ENCODE data around the gene FLT1. TPM values are rescaled to one million over a fixed set of nuclear protein-coding genes. Genes with fewer than 3 reads are reported as not detected.

FLT1 gene
- total RNA-seq, 1 experiment from 2014 or later = 0.25 TPM

DNA sequence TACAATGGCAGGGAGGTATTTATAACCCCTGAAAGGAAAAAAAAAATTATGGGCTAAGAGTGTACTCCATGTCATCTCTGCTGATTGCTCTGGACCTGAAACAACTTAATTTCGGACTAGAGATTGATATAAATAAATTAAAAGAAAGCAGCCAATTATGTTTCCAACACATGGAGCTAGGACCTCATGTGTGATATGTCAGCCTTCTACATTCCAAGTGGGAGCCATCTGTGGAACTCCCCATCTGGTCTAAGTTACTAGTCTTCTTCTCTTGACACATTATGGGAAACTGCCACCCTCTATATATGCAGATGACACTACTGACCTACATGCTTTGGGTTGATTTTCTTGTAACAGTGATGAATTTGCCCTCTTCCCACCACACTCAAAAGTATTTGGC is 86.1 kb downstream of the FLT1 start:
- Histone ChIP-seq H3K4me1 (ENCODE audit: control insufficient read depth in 1 of 2, insufficient read depth in 2 of 2, low read length in 2 of 2) (no peaks in the 10 kb centered on the region), H3K9ac (ENCODE audit: low read length) (no peak overlapping the region), H3K4me2 (ENCODE audit: low read length) (no peak overlapping the region), H3K9me3 (ENCODE audit: control insufficient read depth in 1 of 2, insufficient read depth in 1 of 2, low read depth in 1 of 2, low read length in 2 of 2) (no peaks in the 10 kb centered on the region), H2AFZ (ENCODE audit: low read depth, low read length, poor library complexity, severe bottlenecking) (no peak overlapping the region), H3K9me2 (ENCODE audit: insufficient read depth) (no peaks in the 10 kb centered on the region), H3K4me3 (replicated peaks in 1 of 2; ENCODE audit: low read depth in 1 of 2, low read length in 2 of 2) (no peak overlapping the region), H3K27me3 (ENCODE audit: insufficient read depth, low read length) (peaks cover 3% of the 10 kb centered on the region; the same call in 1 of the 2 replicates), H4K20me1 (ENCODE audit: insufficient read depth) (no peaks in the 10 kb centered on the region), H3K79me2 (ENCODE audit: insufficient read depth, low read length) (no peaks in the 10 kb centered on the region), H3K36me3 (ENCODE audit: control insufficient read depth in 1 of 2, insufficient read depth in 2 of 2, low read length in 2 of 2) (no peaks in the 10 kb centered on the region), H3K27ac (ENCODE audit: low read depth, low read length) (no peak overlapping the region)
- BruUV-seq (replicated peaks) = no TSS peak
- ATAC-seq = no peak
- ChIA-PET RAD21 (ENCODE audit: low non-redundant PET in 1 of 2, low total read pairs in 2 of 2, uncharacterized antibody in 2 of 2, unreplicated experiment in 2 of 2) (no interaction called here), CTCF (no interaction called here), POLR2A (no interaction called here)
- DNase-seq (ENCODE audit: low read depth, low spot score) = no peak
- TF ChIP-seq SRF (IDR thresholded peaks at IDR 0.05; ENCODE audit: low read depth) = no peak
- TF ChIP-seq FOSL1 (IDR thresholded peaks at IDR 0.05; ENCODE audit: low read depth) = no peak
- TF ChIP-seq SP1 (IDR thresholded peaks at IDR 0.05; ENCODE audit: low read depth) = no peak
- TF ChIP-seq EGR1 (IDR thresholded peaks at IDR 0.05; ENCODE audit: low read depth) = no peak
- TF ChIP-seq, protein P1, sequence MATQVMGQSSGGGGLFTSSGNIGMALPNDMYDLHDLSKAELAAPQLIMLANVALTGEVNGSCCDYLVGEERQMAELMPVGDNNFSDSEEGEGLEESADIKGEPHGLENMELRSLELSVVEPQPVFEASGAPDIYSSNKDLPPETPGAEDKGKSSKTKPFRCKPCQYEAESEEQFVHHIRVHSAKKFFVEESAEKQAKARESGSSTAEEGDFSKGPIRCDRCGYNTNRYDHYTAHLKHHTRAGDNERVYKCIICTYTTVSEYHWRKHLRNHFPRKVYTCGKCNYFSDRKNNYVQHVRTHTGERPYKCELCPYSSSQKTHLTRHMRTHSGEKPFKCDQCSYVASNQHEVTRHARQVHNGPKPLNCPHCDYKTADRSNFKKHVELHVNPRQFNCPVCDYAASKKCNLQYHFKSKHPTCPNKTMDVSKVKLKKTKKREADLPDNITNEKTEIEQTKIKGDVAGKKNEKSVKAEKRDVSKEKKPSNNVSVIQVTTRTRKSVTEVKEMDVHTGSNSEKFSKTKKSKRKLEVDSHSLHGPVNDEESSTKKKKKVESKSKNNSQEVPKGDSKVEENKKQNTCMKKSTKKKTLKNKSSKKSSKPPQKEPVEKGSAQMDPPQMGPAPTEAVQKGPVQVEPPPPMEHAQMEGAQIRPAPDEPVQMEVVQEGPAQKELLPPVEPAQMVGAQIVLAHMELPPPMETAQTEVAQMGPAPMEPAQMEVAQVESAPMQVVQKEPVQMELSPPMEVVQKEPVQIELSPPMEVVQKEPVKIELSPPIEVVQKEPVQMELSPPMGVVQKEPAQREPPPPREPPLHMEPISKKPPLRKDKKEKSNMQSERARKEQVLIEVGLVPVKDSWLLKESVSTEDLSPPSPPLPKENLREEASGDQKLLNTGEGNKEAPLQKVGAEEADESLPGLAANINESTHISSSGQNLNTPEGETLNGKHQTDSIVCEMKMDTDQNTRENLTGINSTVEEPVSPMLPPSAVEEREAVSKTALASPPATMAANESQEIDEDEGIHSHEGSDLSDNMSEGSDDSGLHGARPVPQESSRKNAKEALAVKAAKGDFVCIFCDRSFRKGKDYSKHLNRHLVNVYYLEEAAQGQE (IDR thresholded peaks at IDR 0.05; ENCODE audit: low read depth) = no peak
- TF ChIP-seq POLR2AphosphoS5 (IDR thresholded peaks at IDR 0.05; ENCODE audit: low read depth, low read length) = no peak
- TF ChIP-seq TCF7L2 (IDR thresholded peaks at IDR 0.05; ENCODE audit: borderline replicate concordance, extremely low read depth, insufficient read depth, insufficient read length) = no peak
- no peak for TF ChIP-seq EZH2 (IDR thresholded peaks at IDR 0.05)
- no peak for TF ChIP-seq JUND (IDR thresholded peaks at IDR 0.05)
- no peak for TF ChIP-seq ELF1 (IDR thresholded peaks at IDR 0.05; ENCODE audit: borderline replicate concordance, low read depth)
- TF ChIP-seq SIN3A (IDR thresholded peaks at IDR 0.05; ENCODE audit: low read depth) = no peak
- intact Hi-C loops (cut with micrococcal nuclease) = no loop called here
